Suprapubic skin (tissue), 3 donors: ENCODE data around the gene DLX2.

Source experiments
- EP300 ChIP-seq: sonication (generic); formaldehyde crosslinking; IDR thresholded peaks from one replicate; pipeline ENCODE4 v1.6.1; 2017; ENCODE audit warnings: antibody characterized with exemption
- POLR2A ChIP-seq, 2 donors: fragments of 450-650 bp; IDR thresholded peaks; one replicate each; pipeline ENCODE4 v1.6.1; 2017; ENCODE audit warnings: antibody characterized with exemption in 2 of 2, mild to moderate bottlenecking in 2 of 2, moderate library complexity in 2 of 2
- TF ChIP-seq, protein P1 (sequence below), 2 donors: fragments of 200-600 bp in 1 of 2; fragments of 450-650 bp in 1 of 2; sonication (generic) in 1 of 2; IDR thresholded peaks; one replicate each; pipeline ENCODE4 v1.5.1; 2016 to 2019; ENCODE audit warnings: antibody characterized with exemption in 2 of 2, mild to moderate bottlenecking in 1 of 2, moderate library complexity in 1 of 2

GRCh38 chr2:172095905-172096625 lies 6.6 kb downstream of the DLX2 start:
- TF ChIP-seq, protein P1, sequence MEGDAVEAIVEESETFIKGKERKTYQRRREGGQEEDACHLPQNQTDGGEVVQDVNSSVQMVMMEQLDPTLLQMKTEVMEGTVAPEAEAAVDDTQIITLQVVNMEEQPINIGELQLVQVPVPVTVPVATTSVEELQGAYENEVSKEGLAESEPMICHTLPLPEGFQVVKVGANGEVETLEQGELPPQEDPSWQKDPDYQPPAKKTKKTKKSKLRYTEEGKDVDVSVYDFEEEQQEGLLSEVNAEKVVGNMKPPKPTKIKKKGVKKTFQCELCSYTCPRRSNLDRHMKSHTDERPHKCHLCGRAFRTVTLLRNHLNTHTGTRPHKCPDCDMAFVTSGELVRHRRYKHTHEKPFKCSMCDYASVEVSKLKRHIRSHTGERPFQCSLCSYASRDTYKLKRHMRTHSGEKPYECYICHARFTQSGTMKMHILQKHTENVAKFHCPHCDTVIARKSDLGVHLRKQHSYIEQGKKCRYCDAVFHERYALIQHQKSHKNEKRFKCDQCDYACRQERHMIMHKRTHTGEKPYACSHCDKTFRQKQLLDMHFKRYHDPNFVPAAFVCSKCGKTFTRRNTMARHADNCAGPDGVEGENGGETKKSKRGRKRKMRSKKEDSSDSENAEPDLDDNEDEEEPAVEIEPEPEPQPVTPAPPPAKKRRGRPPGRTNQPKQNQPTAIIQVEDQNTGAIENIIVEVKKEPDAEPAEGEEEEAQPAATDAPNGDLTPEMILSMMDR (IDR thresholded peaks at IDR 0.05): no peak
- TF ChIP-seq EP300: no peak
- no peak for TF ChIP-seq POLR2A (IDR thresholded peaks at IDR 0.05)
